ENCODE data around the gene TWF2.

TWF2 gene

DNA sequence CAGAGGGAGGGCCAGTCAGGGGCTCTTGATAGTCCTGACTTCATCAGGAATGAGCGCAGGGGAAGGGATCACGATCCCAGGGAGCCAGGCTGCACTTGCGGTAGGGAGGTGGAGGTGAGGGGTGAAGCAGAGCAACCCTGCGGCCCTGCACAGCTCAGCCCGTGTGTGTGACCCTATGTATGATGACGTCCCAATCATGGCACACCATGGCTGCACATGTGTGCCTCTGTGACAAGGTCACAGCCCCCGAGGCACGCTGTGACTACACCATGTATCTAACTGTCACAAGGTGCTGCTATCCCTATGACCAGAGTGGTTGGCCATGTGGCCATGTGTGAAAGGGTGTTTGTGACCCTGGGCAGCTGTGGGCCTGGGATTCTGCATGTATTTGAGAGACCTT, 54.3 kb downstream of the TWF2 start:
- Histone ChIP-seq H3K4me1 (ENCODE audit: low read length) (0 out of 2 replicates have a peak, but pooled peaks cover 2% of the 10 kb centered on the region), H3K4me2 (ENCODE audit: low read length) (no peak overlapping the region), H3K79me2 (ENCODE audit: low read length) (no peaks in the 10 kb centered on the region), H3K9me3 (ENCODE audit: insufficient read depth, low read length) (no peaks in the 10 kb centered on the region), H3K27me3 (ENCODE audit: low read depth, low read length) (no peaks in the 10 kb centered on the region), H3K4me3 (ENCODE audit: low read length) (no peak overlapping the region), H3K36me3 (replicated peaks; ENCODE audit: low read depth, low read length) (no peaks in the 10 kb centered on the region), H4K20me1 (ENCODE audit: insufficient read depth, low read length) (no peaks in the 10 kb centered on the region), H2AFZ (ENCODE audit: low read depth, low read length) (no peak overlapping the region), H3K27ac (ENCODE audit: low read length) (no peak overlapping the region), H3K9ac (ENCODE audit: low read length) (no peak overlapping the region)
- TF ChIP-seq EZH2phosphoT487 (IDR thresholded peaks at IDR 0.05; ENCODE audit: low read depth) (no peak), CTCF (IDR thresholded peaks at IDR 0.05; ENCODE audit: low read depth, low read length) (no peak)

DNA sequence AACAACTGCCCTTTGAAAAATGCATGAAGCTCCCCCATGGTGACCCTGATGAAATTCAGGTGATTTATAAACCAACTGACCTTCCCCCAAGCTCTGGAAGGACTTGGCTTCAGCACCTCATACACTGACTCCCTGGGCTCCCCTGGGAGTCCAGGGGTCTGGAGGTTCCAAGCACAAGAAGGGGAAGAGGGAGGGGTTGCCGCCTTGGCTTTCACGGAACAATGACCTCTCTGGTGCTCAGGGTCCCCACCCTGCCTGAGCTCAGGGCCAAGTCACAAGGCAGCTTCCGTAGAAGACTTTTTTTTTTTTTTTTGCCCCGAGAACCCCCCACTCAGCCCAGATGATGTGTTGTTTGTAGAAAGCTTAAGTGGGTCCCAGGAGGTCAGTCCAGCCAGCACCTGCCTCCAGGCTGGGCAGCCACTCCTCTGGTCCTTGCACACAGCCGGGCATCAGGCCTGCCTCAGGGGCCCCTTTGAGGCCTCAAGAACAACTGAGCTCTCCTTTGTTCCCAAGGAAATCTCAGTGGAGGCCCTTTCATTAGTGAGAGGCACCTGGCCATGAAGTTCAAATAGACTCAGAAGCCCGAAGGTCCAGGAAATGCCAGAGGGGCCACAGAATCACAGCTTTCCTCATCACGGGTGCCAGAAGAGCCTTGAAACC, 55.0 kb downstream of the TWF2 start:
- H3K27me3 ChIP-seq (ENCODE audit: low read depth, low read length), result 0 out of 2 replicates have a peak, but pooled peaks cover 1% of the 10 kb centered on the region
- H3K27ac ChIP-seq (ENCODE audit: low read length), result no peak overlapping the region
- no peaks in the 10 kb centered on the region for H4K20me1 ChIP-seq (ENCODE audit: insufficient read depth, low read length)
- 0 out of 2 replicates have a peak, but pooled peaks cover under 1% of the 10 kb centered on the region for H3K4me1 ChIP-seq (ENCODE audit: low read length)
- no peak overlapping the region for H3K4me2 ChIP-seq (ENCODE audit: low read length)
- H3K9me3 ChIP-seq (ENCODE audit: insufficient read depth, low read length), result no peaks in the 10 kb centered on the region
- no peak overlapping the region for H3K4me3 ChIP-seq (ENCODE audit: low read length)
- no peak overlapping the region for H3K9ac ChIP-seq (ENCODE audit: low read length)
- no peaks in the 10 kb centered on the region for H3K36me3 ChIP-seq (replicated peaks; ENCODE audit: low read depth, low read length)
- H3K79me2 ChIP-seq (ENCODE audit: low read length), result no peaks in the 10 kb centered on the region
- no peak overlapping the region for H2AFZ ChIP-seq (ENCODE audit: low read depth, low read length)
- no peak for TF ChIP-seq CTCF (IDR thresholded peaks at IDR 0.05; ENCODE audit: low read depth, low read length)
- no peak for TF ChIP-seq EZH2phosphoT487 (IDR thresholded peaks at IDR 0.05; ENCODE audit: low read depth)

DNA sequence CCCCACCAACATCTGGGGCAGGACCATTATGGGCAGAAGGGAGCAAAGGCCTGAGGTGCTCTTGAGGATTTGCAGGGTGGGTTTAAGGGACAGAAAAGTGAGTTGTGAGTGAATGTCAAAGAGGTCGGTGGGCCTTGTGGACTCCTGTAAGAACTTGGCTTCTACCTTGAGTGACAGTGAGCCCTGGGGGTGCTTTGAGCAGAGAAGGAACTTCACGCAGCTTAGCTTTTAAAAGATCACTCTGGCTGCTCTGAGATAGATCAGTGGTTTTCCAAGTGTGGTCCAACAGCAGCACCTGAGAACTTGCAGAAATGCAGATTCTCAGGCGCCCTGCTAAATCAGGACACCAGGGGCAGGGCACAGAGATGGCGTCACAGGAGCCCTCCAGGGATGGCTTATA, 56.3 kb downstream of the TWF2 start:
- H3K27ac ChIP-seq (ENCODE audit: low read length), result no peak overlapping the region
- H4K20me1 ChIP-seq (ENCODE audit: insufficient read depth, low read length), result no peaks in the 10 kb centered on the region
- no peaks in the 10 kb centered on the region for H3K4me1 ChIP-seq (ENCODE audit: low read length)
- no peak overlapping the region for H3K4me3 ChIP-seq (ENCODE audit: low read length)
- TF ChIP-seq EZH2phosphoT487 (IDR thresholded peaks at IDR 0.05; ENCODE audit: low read depth), result no peak
- TF ChIP-seq CTCF (IDR thresholded peaks at IDR 0.05; ENCODE audit: low read depth, low read length), result no peak
- no peaks in the 10 kb centered on the region for H3K36me3 ChIP-seq (replicated peaks; ENCODE audit: low read depth, low read length)
- no peak overlapping the region for H3K9ac ChIP-seq (ENCODE audit: low read length)
- H2AFZ ChIP-seq (ENCODE audit: low read depth, low read length), result no peak overlapping the region
- no peaks in the 10 kb centered on the region for H3K9me3 ChIP-seq (ENCODE audit: insufficient read depth, low read length)
- H3K27me3 ChIP-seq (ENCODE audit: low read depth, low read length), result 0 out of 2 replicates have a peak, but pooled peaks cover 9% of the 10 kb centered on the region
- H3K79me2 ChIP-seq (ENCODE audit: low read length), result no peaks in the 10 kb centered on the region
- H3K4me2 ChIP-seq (ENCODE audit: low read length), result no peak overlapping the region

DNA sequence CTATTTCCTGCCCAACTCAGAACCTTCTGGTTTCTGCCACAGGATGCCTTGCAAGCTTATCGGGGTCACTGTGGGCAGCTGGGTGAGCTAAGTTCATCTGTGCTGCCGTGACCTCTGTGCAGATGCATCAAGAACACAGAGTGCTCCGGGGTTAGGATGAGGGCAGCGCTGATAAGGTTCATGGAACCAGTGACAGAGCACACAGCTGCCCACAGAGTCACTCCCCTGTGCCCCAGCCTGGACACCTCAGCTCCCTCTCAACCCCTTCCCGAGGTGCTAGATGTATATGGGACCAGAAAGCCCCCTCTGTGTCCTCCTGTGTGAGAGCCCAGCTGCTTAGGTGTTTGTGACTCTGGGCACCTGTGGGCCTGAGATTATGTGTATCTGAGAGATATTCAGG, 56.8 kb downstream of the TWF2 start:
- no peaks in the 10 kb centered on the region for H3K79me2 ChIP-seq (ENCODE audit: low read length)
- H3K36me3 ChIP-seq (replicated peaks; ENCODE audit: low read depth, low read length), result no peaks in the 10 kb centered on the region
- H3K9ac ChIP-seq (ENCODE audit: low read length), result no peak overlapping the region
- no peaks in the 10 kb centered on the region for H3K9me3 ChIP-seq (ENCODE audit: insufficient read depth, low read length)
- H3K4me3 ChIP-seq (ENCODE audit: low read length), result no peak overlapping the region
- H2AFZ ChIP-seq (ENCODE audit: low read depth, low read length), result no peak overlapping the region
- no peaks in the 10 kb centered on the region for H4K20me1 ChIP-seq (ENCODE audit: insufficient read depth, low read length)
- H3K27ac ChIP-seq (ENCODE audit: low read length), result no peak overlapping the region
- H3K4me2 ChIP-seq (ENCODE audit: low read length), result no peak overlapping the region
- no peaks in the 10 kb centered on the region for H3K4me1 ChIP-seq (ENCODE audit: low read length)
- 0 out of 2 replicates have a peak, but pooled peaks cover 9% of the 10 kb centered on the region for H3K27me3 ChIP-seq (ENCODE audit: low read depth, low read length)
- TF ChIP-seq EZH2phosphoT487 (IDR thresholded peaks at IDR 0.05; ENCODE audit: low read depth) (no peak), CTCF (IDR thresholded peaks at IDR 0.05; ENCODE audit: low read depth, low read length) (no peak)

Measured in OCI-LY3 (cell line).